Measurements from ENCODE around the gene ZNF687. TPM values are rescaled to one million over a fixed set of nuclear protein-coding genes. Genes with fewer than 3 reads are reported as not detected.
"Not testable (repeated sequence)": the region's sequence is repeated elsewhere in the genome, so short reads cannot be mapped to it uniquely, and the experiment has no call there.

Gene ZNF687
- total RNA-seq, 1 donor from 2014 or later, result 12.4 TPM

- no peak for ATAC-seq (ENCODE audit: poor library complexity)
- no peak for DNase-seq
- intact Hi-C loops (cut with DNase I), result no loop called here
These were observed 14.3 kb upstream of the ZNF687 start for GRCh38 chr1:151267760-151268159.

- intact Hi-C loops (cut with DNase I), result no loop called here
- no peak for ATAC-seq (ENCODE audit: poor library complexity)
- DNase-seq, result peak; percentile 4
These were observed 8.1 kb upstream of the ZNF687 start for GRCh38 chr1:151273924-151274466.

GRCh38 chr1:151275341-151275740 is 6.8 kb upstream of the ZNF687 start:
- ATAC-seq (ENCODE audit: poor library complexity); intact Hi-C loops (cut with DNase I); DNase-seq: not testable (repeated sequence)

GRCh38 chr1:151277249-151277648 is 4.8 kb upstream of the ZNF687 start:
- intact Hi-C loops (cut with DNase I), result no loop called here
- no peak for ATAC-seq (ENCODE audit: poor library complexity)

GRCh38 chr1:151281225-151281968 is 702 bp upstream of the ZNF687 start:
- DNase-seq (peak; percentile 98), ATAC-seq (ENCODE audit: poor library complexity) (peak; percentile 86)

More at GRCh38 chr1:151277249-151277648, 4.8 kb upstream of the ZNF687 start:
- DNase-seq, result no peak

GRCh38 chr1:151282883-151283725 is 1.0 kb downstream of the ZNF687 start:
- DNase-seq (no peak), ATAC-seq (ENCODE audit: poor library complexity) (peak; percentile 0)
- intact Hi-C loops (cut with DNase I), result no loop called here

More at GRCh38 chr1:151281225-151281968, 702 bp upstream of the ZNF687 start:
- intact Hi-C loops (cut with DNase I), result no loop called here

- ATAC-seq (ENCODE audit: poor library complexity), result no peak
- intact Hi-C loops (cut with DNase I), result no loop called here
- no peak for DNase-seq
These were observed 2.0 kb downstream of the ZNF687 start for GRCh38 chr1:151284013-151284577.

GRCh38 chr1:151286619-151287340 is 4.7 kb downstream of the ZNF687 start:
- ATAC-seq (ENCODE audit: poor library complexity), result no peak
- DNase-seq, result no peak
- intact Hi-C loops (cut with DNase I), result no loop called here

GRCh38 chr1:151287341-151287699 is 5.2 kb downstream of the ZNF687 start:
- no peak for ATAC-seq (ENCODE audit: poor library complexity)
- no peak for DNase-seq
- intact Hi-C loops (cut with DNase I), result no loop called here

DNA sequence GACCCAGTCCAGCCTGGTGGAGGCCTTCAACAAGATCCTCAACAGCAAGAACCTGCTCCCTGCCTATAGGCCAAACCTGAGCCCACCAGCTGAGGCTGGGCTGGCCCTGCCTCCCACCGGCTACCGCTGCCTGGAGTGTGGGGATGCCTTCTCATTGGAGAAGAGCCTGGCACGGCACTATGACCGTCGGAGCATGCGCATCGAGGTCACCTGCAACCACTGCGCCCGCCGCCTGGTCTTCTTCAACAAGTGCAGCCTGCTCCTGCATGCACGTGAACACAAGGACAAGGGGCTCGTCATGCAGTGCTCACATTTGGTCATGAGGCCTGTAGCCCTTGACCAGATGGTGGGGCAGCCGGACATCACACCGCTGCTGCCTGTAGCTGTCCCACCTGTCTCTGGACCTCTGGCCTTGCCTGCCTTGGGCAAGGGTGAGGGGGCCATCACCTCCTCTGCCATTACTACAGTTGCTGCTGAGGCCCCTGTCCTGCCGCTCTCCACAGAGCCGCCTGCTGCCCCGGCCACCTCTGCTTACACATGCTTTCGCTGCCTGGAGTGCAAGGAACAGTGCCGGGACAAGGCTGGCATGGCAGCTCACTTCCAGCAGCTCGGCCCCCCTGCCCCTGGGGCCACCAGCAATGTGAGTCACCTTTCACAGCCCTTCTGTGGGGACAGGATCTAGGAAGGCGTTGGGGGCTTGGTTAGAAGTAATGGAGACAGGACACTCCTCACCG is 5.8 kb downstream of the ZNF687 start:
- no peak for ATAC-seq (ENCODE audit: poor library complexity)

DNA sequence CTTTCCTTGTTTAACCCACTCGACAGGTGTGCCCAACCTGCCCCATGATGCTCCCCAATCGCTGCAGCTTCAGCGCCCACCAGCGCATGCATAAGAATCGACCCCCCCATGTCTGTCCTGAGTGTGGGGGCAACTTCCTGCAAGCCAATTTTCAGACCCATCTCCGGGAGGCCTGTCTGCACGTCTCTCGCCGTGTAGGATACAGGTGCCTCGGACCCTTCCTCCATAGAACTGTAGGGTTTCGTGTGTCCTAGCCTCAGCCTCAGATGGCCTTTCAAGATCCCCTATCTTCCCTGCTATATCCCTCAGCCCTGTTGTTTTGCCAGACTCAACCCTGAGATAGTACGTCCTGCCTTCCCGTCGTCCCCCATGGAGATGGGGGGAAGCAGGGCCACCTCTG is 6.4 kb downstream of the ZNF687 start:
- intact Hi-C loops (cut with DNase I), result no loop called here
- DNase-seq, result no peak
- ATAC-seq (ENCODE audit: poor library complexity), result no peak

More for the DNA sequence above, 5.8 kb downstream of the ZNF687 start:
- DNase-seq, result no peak
- intact Hi-C loops (cut with DNase I), result no loop called here

GRCh38 chr1:151289080-151289935 is 7.2 kb downstream of the ZNF687 start:
- DNase-seq, result no peak
- ATAC-seq (ENCODE audit: poor library complexity), result no peak
- intact Hi-C loops (cut with DNase I), result no loop called here

GRCh38 chr1:151289991-151290708 is 8.1 kb downstream of the ZNF687 start:
- no peak for ATAC-seq (ENCODE audit: poor library complexity)
- intact Hi-C loops (cut with DNase I), result no loop called here
- no peak for DNase-seq

DNA sequence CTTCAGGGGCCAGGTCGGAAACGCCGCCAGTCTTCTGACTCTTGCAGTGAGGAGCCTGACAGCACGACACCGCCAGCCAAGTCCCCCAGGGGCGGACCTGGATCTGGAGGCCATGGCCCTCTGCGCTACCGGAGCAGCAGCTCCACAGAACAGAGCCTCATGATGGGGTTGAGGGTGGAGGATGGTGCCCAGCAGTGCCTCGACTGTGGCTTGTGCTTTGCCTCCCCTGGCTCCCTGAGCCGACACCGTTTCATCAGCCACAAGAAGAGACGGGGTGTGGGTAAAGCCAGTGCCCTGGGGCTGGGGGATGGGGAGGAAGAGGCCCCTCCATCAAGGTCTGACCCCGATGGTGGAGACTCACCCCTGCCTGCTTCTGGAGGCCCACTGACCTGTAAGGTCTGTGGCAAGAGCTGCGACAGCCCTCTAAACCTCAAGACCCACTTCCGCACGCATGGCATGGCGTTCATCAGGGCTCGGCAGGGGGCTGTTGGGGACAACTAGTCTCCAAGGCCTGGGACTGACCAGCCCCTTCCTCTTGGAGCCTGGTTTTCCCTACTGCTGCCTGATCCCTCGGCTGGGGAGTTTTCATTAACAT is 8.7 kb downstream of the ZNF687 start:
- no peak for ATAC-seq (ENCODE audit: poor library complexity)
- intact Hi-C loops (cut with DNase I), result no loop called here
- no peak for DNase-seq

GRCh38 chr1:151292207-151293030 is 10.3 kb downstream of the ZNF687 start:
- no peak for DNase-seq
- no peak for ATAC-seq (ENCODE audit: poor library complexity)
- intact Hi-C loops (cut with DNase I), result no loop called here

Measured in Right ventricle myocardium superior (tissue), 1 donor.